ENCODE measurements around the gene ZNF280A. TPM values are rescaled to one million over a fixed set of nuclear protein-coding genes. Genes with fewer than 3 reads are reported as not detected.

Gene ZNF280A
- total RNA-seq, 1 experiment from 2014 or later: 0.81 TPM

- TF ChIP-seq CTCF (IDR thresholded peaks at IDR 0.05 in 2 of 3, conservative IDR thresholded peaks at IDR 0.05 in 1 of 3; ENCODE audit: borderline replicate concordance in 1 of 3, insufficient read depth in 1 of 3, low read depth in 2 of 3, low read length in 2 of 3) (no peak), ZFX (IDR thresholded peaks at IDR 0.05) (no peak), POLR2AphosphoS5 (IDR thresholded peaks at IDR 0.05; ENCODE audit: low read depth, low read length) (no peak), EGR1 (IDR thresholded peaks at IDR 0.05; ENCODE audit: low read depth) (no peak), SP1 (IDR thresholded peaks at IDR 0.05; ENCODE audit: low read depth) (no peak)
These were observed 12.3 kb downstream of the ZNF280A start (continued) for GRCh38 chr22:22507743-22508273.

- CTCF ChIA-PET: interaction anchor here (0.6 to 1.3 kb wide), 2 partner anchors 69 to 84 kb away, joined by 3 read pairs; no protein-coding TSS in a partner anchor
- Histone ChIP-seq H3K9me3 (ENCODE audit: control insufficient read depth in 1 of 2, insufficient read depth in 1 of 2, low read depth in 1 of 2, low read length in 2 of 2) (peaks cover 0 to 5% of the 10 kb centered on the region in 2 experiments; a peak in 1 of 4 replicates), H3K79me2 (ENCODE audit: insufficient read depth, low read length) (peaks cover 13% of the 10 kb centered on the region; the same call in 1 of the 2 replicates), H4K20me1 (ENCODE audit: insufficient read depth) (no peaks in the 10 kb centered on the region), H3K4me3 (replicated peaks in 1 of 2; ENCODE audit: low read depth in 1 of 2, low read length in 2 of 2) (no peak overlapping the region), H2AFZ (ENCODE audit: low read depth, low read length, poor library complexity, severe bottlenecking) (no peak overlapping the region), H3K27ac (ENCODE audit: low read depth, low read length) (no peak overlapping the region), H3K27me3 (ENCODE audit: insufficient read depth, low read length) (no peaks in the 10 kb centered on the region), H3K9ac (ENCODE audit: low read length) (no peak overlapping the region), H3K4me1 (ENCODE audit: control insufficient read depth in 1 of 2, insufficient read depth in 2 of 2, low read length in 2 of 2) (peaks cover 0 to 14% of the 10 kb centered on the region in 2 experiments; a peak in 3 of 4 replicates), H3K36me3 (ENCODE audit: control insufficient read depth in 1 of 2, insufficient read depth in 2 of 2, low read length in 2 of 2) (peaks cover 2 to 31% of the 10 kb centered on the region in 2 experiments; a peak in 2 of 4 replicates), H3K4me2 (ENCODE audit: low read length) (no peak overlapping the region), H3K9me2 (ENCODE audit: insufficient read depth) (no peaks in the 10 kb centered on the region)
- ATAC-seq (no peak), DNase-seq (ENCODE audit: low read depth, low spot score) (no peak)
- intact Hi-C loops (cut with micrococcal nuclease): no loop called here
- POLR2A ChIA-PET: no interaction called here
- BruUV-seq (replicated peaks): no TSS peak
- RAD21 ChIA-PET (ENCODE audit: low non-redundant PET in 1 of 2, low total read pairs in 2 of 2, uncharacterized antibody in 2 of 2, unreplicated experiment in 2 of 2): no interaction called here
- no peak for TF ChIP-seq POLR2AphosphoS5 (IDR thresholded peaks at IDR 0.05; ENCODE audit: low read depth, low read length)
- TF ChIP-seq TCF7L2 (IDR thresholded peaks at IDR 0.05; ENCODE audit: borderline replicate concordance, extremely low read depth, insufficient read depth, insufficient read length): no peak
- TF ChIP-seq SP1 (IDR thresholded peaks at IDR 0.05; ENCODE audit: low read depth): no peak
- TF ChIP-seq JUND (IDR thresholded peaks at IDR 0.05): no peak
- TF ChIP-seq ATF3 (IDR thresholded peaks at IDR 0.05): no peak
- no peak for TF ChIP-seq REST (IDR thresholded peaks at IDR 0.05; ENCODE audit: low read depth)
- no peak for TF ChIP-seq ZFX (IDR thresholded peaks at IDR 0.05)
- no peak for TF ChIP-seq YY1 (IDR thresholded peaks at IDR 0.05; ENCODE audit: extremely low read depth, insufficient replicate concordance, low read depth, low read length)
- TF ChIP-seq POLR2A (IDR thresholded peaks at IDR 0.05; ENCODE audit: borderline replicate concordance, extremely low read depth, insufficient read depth, insufficient read length): no peak
- no peak for TF ChIP-seq SRF (IDR thresholded peaks at IDR 0.05; ENCODE audit: low read depth)
- TF ChIP-seq EGR1 (IDR thresholded peaks at IDR 0.05; ENCODE audit: low read depth): no peak
- TF ChIP-seq ZBTB33 (IDR thresholded peaks at IDR 0.05; ENCODE audit: extremely low read depth, insufficient replicate concordance, low read length): no peak
- TF ChIP-seq FOSL1 (IDR thresholded peaks at IDR 0.05; ENCODE audit: low read depth): no peak
- TF ChIP-seq EZH2 (IDR thresholded peaks at IDR 0.05): no peak
- no peak for TF ChIP-seq CBX3 (IDR thresholded peaks at IDR 0.05; ENCODE audit: low read depth)
- no peak for TF ChIP-seq ELF1 (IDR thresholded peaks at IDR 0.05; ENCODE audit: borderline replicate concordance, low read depth)
- TF ChIP-seq ZNF274 (IDR thresholded peaks at IDR 0.05; ENCODE audit: low read depth, low read length): no peak
These were observed 13.3 kb downstream of the ZNF280A start for GRCh38 chr22:22506736-22507135.
